ENCODE data around the gene CYFIP1. TPM values are rescaled to one million over a fixed set of nuclear protein-coding genes. Genes with fewer than 3 reads are reported as not detected.

Gene CYFIP1
- polyA plus RNA-seq, 3 donors, result 47.1 to 85.5 (median 63.8) TPM

- H3K79me2 ChIP-seq (ENCODE audit: insufficient read depth, low read length), result no peaks in the 10 kb centered on the region
- WGBS (ENCODE audit: insufficient coverage), result 92% methylated on average over 9 of the region's 10 CpGs
- peaks cover 69 to 90% of the 10 kb centered on the region in 2 donors for H3K36me3 Mint-ChIP-seq
- TF ChIP-seq CTCF (IDR thresholded peaks at IDR 0.05), result no peak
- H3K9me3 Mint-ChIP-seq, result no peaks in the 10 kb centered on the region
- H3K27ac Mint-ChIP-seq, result peak overlapping the region in 1 of 7 donors; percentile 20
- H3K27me3 Mint-ChIP-seq (ENCODE audit: low read depth in 3 of 3), result no peaks in the 10 kb centered on the region
- DNase-seq, result no peak
- H3K4me1 Mint-ChIP-seq, result peaks cover 5% of the 10 kb centered on the region
- no peak overlapping the region for H3K27ac ChIP-seq (ENCODE audit: low read depth in 1 of 2, low read length in 2 of 2)
- H3K27me3 ChIP-seq (ENCODE audit: control insufficient read depth in 2 of 2, insufficient read depth in 2 of 2, low read length in 2 of 2), result no peaks in the 10 kb centered on the region
- H3K36me3 ChIP-seq (replicated peaks in 1 of 2; ENCODE audit: control insufficient read depth in 1 of 2, insufficient read depth in 2 of 2, low read length in 2 of 2), result peaks cover 75 to 100% of the 10 kb centered on the region in 2 donors
- H3K9me3 ChIP-seq (replicated peaks in 1 of 2; ENCODE audit: control insufficient read depth in 1 of 2, insufficient read depth in 1 of 2, low read length in 2 of 2), result no peaks in the 10 kb centered on the region
- no peak overlapping the region for H2AFZ ChIP-seq (ENCODE audit: insufficient read depth, low read depth, low read length, poor library complexity, severe bottlenecking)
- peaks cover 38% of the 10 kb centered on the region for H4K20me1 ChIP-seq (ENCODE audit: insufficient read depth, low read length)
- no peak overlapping the region for H3K4me3 Mint-ChIP-seq
- H3K4me2 ChIP-seq (replicated peaks; ENCODE audit: extremely low read depth, low read length, poor library complexity, severe bottlenecking), result no peak overlapping the region
- no peak overlapping the region for H3K9ac ChIP-seq (ENCODE audit: insufficient read depth, low read length, poor library complexity, severe bottlenecking)
- H3K4me1 ChIP-seq (ENCODE audit: control insufficient read depth in 1 of 2, insufficient read depth in 2 of 2, low read length in 2 of 2), result no peaks in the 10 kb centered on the region
- no peak overlapping the region for H3K4me3 ChIP-seq (replicated peaks in 1 of 3; ENCODE audit: low read depth in 2 of 3, low read length in 3 of 3)
- intact Hi-C loops (cut with micrococcal nuclease), result loop anchor here (10.0 kb wide), 1 partner anchor 55 kb away; no protein-coding TSS in a partner anchor
Observed at GRCh38 chr15:22939652-22940061, 40.5 kb downstream of the CYFIP1 start.

- Mint-ChIP-seq H3K36me3 (peaks cover 64 to 89% of the 10 kb centered on the region in 2 donors), H3K4me1 (peaks cover 5% of the 10 kb centered on the region), H3K4me3 (no peak overlapping the region), H3K9me3 (no peaks in the 10 kb centered on the region), H3K27me3 (ENCODE audit: low read depth in 3 of 3) (no peaks in the 10 kb centered on the region), H3K27ac (no peak overlapping the region)
- Histone ChIP-seq H3K27ac (ENCODE audit: low read depth in 1 of 2, low read length in 2 of 2) (no peak overlapping the region), H3K4me2 (replicated peaks; ENCODE audit: extremely low read depth, low read length, poor library complexity, severe bottlenecking) (no peak overlapping the region), H3K4me1 (ENCODE audit: control insufficient read depth in 1 of 2, insufficient read depth in 2 of 2, low read length in 2 of 2) (no peaks in the 10 kb centered on the region), H4K20me1 (ENCODE audit: insufficient read depth, low read length) (peaks cover 34% of the 10 kb centered on the region), H3K36me3 (replicated peaks in 1 of 2; ENCODE audit: control insufficient read depth in 1 of 2, insufficient read depth in 2 of 2, low read length in 2 of 2) (peaks cover 69 to 95% of the 10 kb centered on the region in 2 donors), H3K9me3 (replicated peaks in 1 of 2; ENCODE audit: control insufficient read depth in 1 of 2, insufficient read depth in 1 of 2, low read length in 2 of 2) (no peaks in the 10 kb centered on the region), H3K27me3 (ENCODE audit: control insufficient read depth in 2 of 2, insufficient read depth in 2 of 2, low read length in 2 of 2) (no peaks in the 10 kb centered on the region), H3K79me2 (ENCODE audit: insufficient read depth, low read length) (no peaks in the 10 kb centered on the region), H2AFZ (ENCODE audit: insufficient read depth, low read depth, low read length, poor library complexity, severe bottlenecking) (no peak overlapping the region), H3K4me3 (replicated peaks in 1 of 3; ENCODE audit: low read depth in 2 of 3, low read length in 3 of 3) (no peak overlapping the region), H3K9ac (ENCODE audit: insufficient read depth, low read length, poor library complexity, severe bottlenecking) (no peak overlapping the region)
- no peak for DNase-seq
- intact Hi-C loops (cut with micrococcal nuclease), result no loop called here
- 99% methylated on average over 12 of the region's 13 CpGs for WGBS (ENCODE audit: insufficient coverage)
- TF ChIP-seq CTCF (IDR thresholded peaks at IDR 0.05), result no peak
Observed at GRCh38 chr15:22939051-22939450, 41.1 kb downstream of the CYFIP1 start.
